ENCODE results near the gene PAGR1.
A peak's percentile ranks its signal among the peaks of the same experiment; 100 is the strongest.

The PAGR1 gene

GRCh38 chr16:29815793-29816693 is at the start of gene PAGR1:
PAGR1 (plus strand) TSS chr16:29816152; CDS start chr16:29816526, 374 bp downstream.
- peak; percentile 92 for TF ChIP-seq MAX (IDR thresholded peaks at IDR 0.05)
- TF ChIP-seq ZBTB7A (IDR thresholded peaks at IDR 0.05; ENCODE audit: low read depth): no peak; the same call in 1 of the 2 replicates
- TF ChIP-seq CEBPB (IDR thresholded peaks at IDR 0.05): no peak
- peak; percentile 56; the same call in 1 of the 2 replicates for TF ChIP-seq RAD21 (IDR thresholded peaks at IDR 0.05; ENCODE audit: low read depth)
- TF ChIP-seq TAF1 (IDR thresholded peaks at IDR 0.05; ENCODE audit: low read depth): peak; percentile 77
- TF ChIP-seq YY1 (IDR thresholded peaks at IDR 0.05; ENCODE audit: low read depth): peak; percentile 99
- peak; percentile 33; the same call in 1 of the 2 replicates for TF ChIP-seq EGR1 (IDR thresholded peaks at IDR 0.05)
- TF ChIP-seq FOXM1 (IDR thresholded peaks at IDR 0.05; ENCODE audit: borderline replicate concordance, low read depth): no peak
- TF ChIP-seq TEAD4 (IDR thresholded peaks at IDR 0.05): no peak
- TF ChIP-seq CREB1 (IDR thresholded peaks at IDR 0.05; ENCODE audit: low read depth): peak; percentile 36
- TF ChIP-seq TCF12 (IDR thresholded peaks at IDR 0.05; ENCODE audit: low read depth): peak; percentile 41
- TF ChIP-seq EP300 (IDR thresholded peaks at IDR 0.05; ENCODE audit: borderline replicate concordance): 0 out of 2 replicates have a peak, but pooled peaks have one; percentile 27
- 0 out of 2 replicates have a peak, but pooled peaks have one; percentile 35 for TF ChIP-seq USF1 (IDR thresholded peaks at IDR 0.05)
- no peak for TF ChIP-seq REST (IDR thresholded peaks at IDR 0.05; ENCODE audit: low read depth)
- peak; percentile 33; the same call in 1 of the 2 replicates for TF ChIP-seq NFIC (IDR thresholded peaks at IDR 0.05)

- TF ChIP-seq MAX (IDR thresholded peaks at IDR 0.05) (no peak), REST (IDR thresholded peaks at IDR 0.05; ENCODE audit: low read depth) (no peak)
These were observed 49.4 kb upstream of the PAGR1 start for GRCh38 chr16:29766571-29766970.

GRCh38 chr16:29767062-29767461 is 48.9 kb upstream of the PAGR1 start:
- TF ChIP-seq FOXM1 (IDR thresholded peaks at IDR 0.05; ENCODE audit: borderline replicate concordance, low read depth) (no peak), MAX (IDR thresholded peaks at IDR 0.05) (no peak), TEAD4 (IDR thresholded peaks at IDR 0.05) (no peak), RAD21 (IDR thresholded peaks at IDR 0.05; ENCODE audit: low read depth) (no peak), REST (IDR thresholded peaks at IDR 0.05; ENCODE audit: low read depth) (no peak), EP300 (IDR thresholded peaks at IDR 0.05; ENCODE audit: borderline replicate concordance) (no peak), YY1 (IDR thresholded peaks at IDR 0.05; ENCODE audit: low read depth) (no peak)

GRCh38 chr16:29769507-29769906 is 46.4 kb upstream of the PAGR1 start:
- TF ChIP-seq EP300 (IDR thresholded peaks at IDR 0.05; ENCODE audit: borderline replicate concordance): no peak
- no peak for TF ChIP-seq TEAD4 (IDR thresholded peaks at IDR 0.05)
- no peak for TF ChIP-seq TAF1 (IDR thresholded peaks at IDR 0.05; ENCODE audit: low read depth)
- TF ChIP-seq NFIC (IDR thresholded peaks at IDR 0.05): no peak
- TF ChIP-seq REST (IDR thresholded peaks at IDR 0.05; ENCODE audit: low read depth): no peak
- TF ChIP-seq ZBTB7A (IDR thresholded peaks at IDR 0.05; ENCODE audit: low read depth): no peak
- no peak for TF ChIP-seq RAD21 (IDR thresholded peaks at IDR 0.05; ENCODE audit: low read depth)
- TF ChIP-seq USF1 (IDR thresholded peaks at IDR 0.05): no peak
- no peak for TF ChIP-seq FOXM1 (IDR thresholded peaks at IDR 0.05; ENCODE audit: borderline replicate concordance, low read depth)
- TF ChIP-seq YY1 (IDR thresholded peaks at IDR 0.05; ENCODE audit: low read depth): no peak
- TF ChIP-seq TCF12 (IDR thresholded peaks at IDR 0.05; ENCODE audit: low read depth): no peak
- no peak for TF ChIP-seq MAX (IDR thresholded peaks at IDR 0.05)
